ENCODE data around the gene KPNA1. TPM values are rescaled to one million over a fixed set of nuclear protein-coding genes. Genes with fewer than 3 reads are reported as not detected.

Gene KPNA1
- total RNA-seq, 1 donor from 2014 or later: 28.4 TPM

DNA sequence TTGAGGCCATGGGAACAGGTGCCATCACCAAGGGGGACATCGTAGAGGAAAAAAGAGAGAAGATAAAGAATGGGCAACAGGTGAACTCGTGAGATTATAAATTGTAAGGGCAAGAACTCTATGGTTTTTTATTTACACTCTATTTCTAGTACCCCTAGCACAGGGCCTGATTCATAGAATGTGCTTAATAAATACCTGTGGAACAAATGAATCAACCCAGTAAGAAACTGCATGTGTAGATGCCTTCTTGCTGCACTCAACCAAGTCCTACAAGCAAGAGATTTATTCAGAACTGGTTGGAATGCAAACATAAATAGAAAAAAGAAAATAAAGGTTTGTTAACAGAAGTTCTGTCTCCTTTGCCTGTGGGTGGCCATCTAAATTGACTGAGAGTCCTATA lies 18.7 kb upstream of the KPNA1 start:
- peaks cover 1% of the 10 kb centered on the region for H3K36me3 ChIP-seq (ENCODE audit: control insufficient read depth, insufficient read depth, low read length)
- FAIRE-seq: no peak
- H3K27me3 ChIP-seq (ENCODE audit: control insufficient read depth, insufficient read depth, low read length): no peaks in the 10 kb centered on the region
- peak; percentile 20 for DNase-seq (ENCODE audit: low read depth)
- no peak overlapping the region for H3K4me3 ChIP-seq (ENCODE audit: low read depth, low read length)
- TF ChIP-seq, protein P1, sequence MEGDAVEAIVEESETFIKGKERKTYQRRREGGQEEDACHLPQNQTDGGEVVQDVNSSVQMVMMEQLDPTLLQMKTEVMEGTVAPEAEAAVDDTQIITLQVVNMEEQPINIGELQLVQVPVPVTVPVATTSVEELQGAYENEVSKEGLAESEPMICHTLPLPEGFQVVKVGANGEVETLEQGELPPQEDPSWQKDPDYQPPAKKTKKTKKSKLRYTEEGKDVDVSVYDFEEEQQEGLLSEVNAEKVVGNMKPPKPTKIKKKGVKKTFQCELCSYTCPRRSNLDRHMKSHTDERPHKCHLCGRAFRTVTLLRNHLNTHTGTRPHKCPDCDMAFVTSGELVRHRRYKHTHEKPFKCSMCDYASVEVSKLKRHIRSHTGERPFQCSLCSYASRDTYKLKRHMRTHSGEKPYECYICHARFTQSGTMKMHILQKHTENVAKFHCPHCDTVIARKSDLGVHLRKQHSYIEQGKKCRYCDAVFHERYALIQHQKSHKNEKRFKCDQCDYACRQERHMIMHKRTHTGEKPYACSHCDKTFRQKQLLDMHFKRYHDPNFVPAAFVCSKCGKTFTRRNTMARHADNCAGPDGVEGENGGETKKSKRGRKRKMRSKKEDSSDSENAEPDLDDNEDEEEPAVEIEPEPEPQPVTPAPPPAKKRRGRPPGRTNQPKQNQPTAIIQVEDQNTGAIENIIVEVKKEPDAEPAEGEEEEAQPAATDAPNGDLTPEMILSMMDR (IDR thresholded peaks at IDR 0.05; ENCODE audit: insufficient read depth, low read length, severe bottlenecking): no peak

DNA sequence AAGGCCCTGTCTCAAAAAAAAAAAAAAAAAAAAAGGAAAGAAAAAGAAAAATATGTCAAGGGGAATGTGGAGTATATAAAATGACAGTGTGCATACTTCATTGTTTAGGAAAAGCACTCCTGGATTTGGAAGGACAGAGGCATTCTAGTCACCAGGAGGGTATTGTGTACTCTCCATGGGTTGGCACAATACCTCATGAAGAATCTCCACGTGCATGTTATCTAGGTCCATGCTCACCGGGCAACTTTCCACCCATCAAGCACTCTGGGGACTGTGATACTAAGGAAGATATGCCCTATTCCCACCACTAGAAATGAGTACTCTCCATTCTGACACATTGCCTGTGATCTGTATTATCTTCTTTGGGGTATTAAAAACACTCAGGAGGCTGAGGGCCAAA lies 15.4 kb upstream of the KPNA1 start:
- FAIRE-seq (no peak), DNase-seq (ENCODE audit: low read depth) (no peak)
- TF ChIP-seq, protein P1 (IDR thresholded peaks at IDR 0.05; ENCODE audit: insufficient read depth, low read length, severe bottlenecking): no peak
- Histone ChIP-seq H3K4me3 (ENCODE audit: low read depth, low read length) (no peak overlapping the region), H3K36me3 (ENCODE audit: control insufficient read depth, insufficient read depth, low read length) (peaks cover 1% of the 10 kb centered on the region), H3K27me3 (ENCODE audit: control insufficient read depth, insufficient read depth, low read length) (no peaks in the 10 kb centered on the region)

DNA sequence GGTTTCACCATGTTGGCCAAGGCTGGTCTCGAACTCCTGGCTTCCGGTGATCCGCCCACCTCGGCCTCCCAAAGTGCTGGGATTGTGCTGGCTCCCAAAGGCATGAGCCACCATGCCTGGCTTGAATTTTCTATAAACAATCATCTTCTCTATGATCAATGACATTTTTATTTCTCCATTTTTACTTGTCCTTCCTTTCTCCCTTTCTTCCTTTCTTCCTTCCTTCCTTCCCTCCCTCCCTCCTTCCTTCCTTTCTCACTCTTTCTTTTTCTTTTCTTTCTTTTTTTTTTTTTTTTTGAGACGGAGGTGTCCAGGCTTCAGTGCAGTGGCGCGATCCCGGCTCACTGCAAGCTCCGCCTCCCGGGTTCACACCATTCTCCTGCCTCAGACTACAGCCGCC lies 8.6 kb upstream of the KPNA1 start:
- FAIRE-seq: no peak
- no peak for DNase-seq (ENCODE audit: low read depth)
- Histone ChIP-seq H3K4me3 (ENCODE audit: low read depth, low read length) (no peak overlapping the region), H3K27me3 (ENCODE audit: control insufficient read depth, insufficient read depth, low read length) (no peaks in the 10 kb centered on the region), H3K36me3 (ENCODE audit: control insufficient read depth, insufficient read depth, low read length) (no peaks in the 10 kb centered on the region)
- TF ChIP-seq, protein P1 (IDR thresholded peaks at IDR 0.05; ENCODE audit: insufficient read depth, low read length, severe bottlenecking): no peak

DNA sequence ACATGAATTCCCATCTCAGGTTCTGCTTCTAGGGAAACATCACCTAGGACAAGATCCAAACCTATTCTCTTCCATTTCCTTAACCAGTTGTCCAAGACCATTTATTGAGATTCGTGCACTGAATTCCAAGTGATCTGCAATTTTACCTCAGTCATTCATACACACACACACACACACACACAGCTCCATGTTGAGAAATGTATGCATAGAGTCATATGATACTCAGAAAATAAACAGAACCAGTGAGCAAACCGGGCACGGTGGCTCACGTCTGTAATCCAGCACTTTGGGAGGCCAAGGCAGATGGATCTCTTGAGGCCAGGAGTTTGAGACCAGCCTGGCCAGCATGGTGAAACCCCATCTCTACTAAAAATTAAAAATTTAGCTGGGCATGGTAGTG lies 6.1 kb upstream of the KPNA1 start:
- DNase-seq (ENCODE audit: low read depth) (peak; percentile 57), FAIRE-seq (no peak)
- H3K4me3 ChIP-seq (ENCODE audit: low read depth, low read length): no peak overlapping the region

DNA sequence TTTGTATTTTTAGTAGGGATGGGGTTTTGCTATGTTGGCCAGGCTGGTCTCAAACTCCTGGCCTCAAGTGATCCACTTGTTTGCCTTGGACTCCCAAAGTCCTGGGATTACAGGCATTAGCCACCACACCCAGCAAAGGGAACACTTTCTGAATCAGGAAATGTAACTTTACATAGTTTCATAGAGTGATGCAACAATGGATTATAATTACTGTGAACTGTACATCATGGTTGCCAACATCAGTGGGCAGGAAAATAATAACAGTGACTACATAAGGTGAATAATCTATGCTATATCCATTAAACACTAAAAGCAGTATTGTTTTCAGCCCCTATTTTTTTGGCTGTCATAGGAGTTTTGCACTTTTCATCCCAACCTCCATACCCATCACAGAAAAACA lies 5.0 kb upstream of the KPNA1 start:
- H3K36me3 ChIP-seq (ENCODE audit: control insufficient read depth, insufficient read depth, low read length): no peaks in the 10 kb centered on the region
- DNase-seq (ENCODE audit: low read depth) (peak; percentile 75), FAIRE-seq (peak; percentile 23)
- H3K4me3 ChIP-seq (ENCODE audit: low read depth, low read length): no peak overlapping the region
- TF ChIP-seq, protein P1 (IDR thresholded peaks at IDR 0.05; ENCODE audit: insufficient read depth, low read length, severe bottlenecking): no peak
- H3K27me3 ChIP-seq (ENCODE audit: control insufficient read depth, insufficient read depth, low read length): no peaks in the 10 kb centered on the region

More for the DNA sequence above, 6.1 kb upstream of the KPNA1 start:
- H3K36me3 ChIP-seq (ENCODE audit: control insufficient read depth, insufficient read depth, low read length): no peaks in the 10 kb centered on the region
- no peaks in the 10 kb centered on the region for H3K27me3 ChIP-seq (ENCODE audit: control insufficient read depth, insufficient read depth, low read length)
- TF ChIP-seq, protein P1 (IDR thresholded peaks at IDR 0.05; ENCODE audit: insufficient read depth, low read length, severe bottlenecking): no peak

DNA sequence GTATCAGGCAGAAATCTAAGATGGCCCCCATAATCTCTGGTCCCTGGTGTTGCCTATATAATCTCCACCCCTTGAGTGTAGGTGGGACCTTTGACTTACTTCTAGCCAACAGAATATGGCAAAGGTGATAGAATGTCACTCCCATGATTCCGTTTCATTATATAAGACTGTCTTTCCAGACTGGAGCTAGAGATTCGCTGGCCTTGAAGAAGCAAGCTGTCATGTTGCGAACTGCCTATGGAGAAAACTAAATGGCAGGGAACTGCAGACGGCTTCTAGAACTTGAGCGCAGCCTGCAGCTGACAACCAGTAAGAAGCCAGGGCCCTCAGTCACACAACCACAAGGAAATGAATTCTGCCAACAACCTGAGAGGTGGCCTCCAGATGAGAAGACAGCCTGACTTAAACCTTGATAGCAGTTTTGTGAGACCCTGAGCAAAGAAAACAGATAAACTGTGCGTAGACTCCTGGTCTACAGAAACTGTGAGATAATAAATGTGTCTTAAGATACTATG lies 2.2 kb upstream of the KPNA1 start:
- TF ChIP-seq, protein P1 (IDR thresholded peaks at IDR 0.05; ENCODE audit: insufficient read depth, low read length, severe bottlenecking): no peak
- H3K27me3 ChIP-seq (ENCODE audit: control insufficient read depth, insufficient read depth, low read length): no peaks in the 10 kb centered on the region
- no peaks in the 10 kb centered on the region for H3K36me3 ChIP-seq (ENCODE audit: control insufficient read depth, insufficient read depth, low read length)
- DNase-seq (ENCODE audit: low read depth): no peak
- FAIRE-seq: no peak
- no peak overlapping the region for H3K4me3 ChIP-seq (ENCODE audit: low read depth, low read length)

Measured in bronchial epithelial cell (primary cell).